NCI-H1105 treated with DMSO at 0.1 percent for 48 hours (cell line): Measurements from ENCODE around the gene RHO.
"Not testable (repeated sequence)": the region's sequence is repeated elsewhere in the genome, so short reads cannot be mapped to it uniquely, and the experiment has no call there.

ENCODE experiments used
- DNase-seq: peaks from one replicate; lab custom pipeline; 2025; lab: John Stamatoyannopoulos, UW

The RHO gene

GRCh38 chr3:129499604-129500333 is 28.7 kb upstream of the RHO start:
- DNase-seq = not testable (repeated sequence)

GRCh38 chr3:129500334-129500658 is 28.1 kb upstream of the RHO start:
- DNase-seq = no peak

- DNase-seq = no peak
Observed at GRCh38 chr3:129501630-129502029, 26.8 kb upstream of the RHO start.

GRCh38 chr3:129502641-129503408 is 25.6 kb upstream of the RHO start:
- DNase-seq = peak; percentile 92

- DNase-seq = peak; percentile 92
Observed at GRCh38 chr3:129503471-129504291, 24.8 kb upstream of the RHO start.

- no peak for DNase-seq
Observed at GRCh38 chr3:129504471-129505100, 23.9 kb upstream of the RHO start.

- peak; percentile 94 for DNase-seq
Observed at GRCh38 chr3:129505341-129505740, 23.1 kb upstream of the RHO start.

GRCh38 chr3:129506231-129506742 is 22.2 kb upstream of the RHO start:
- DNase-seq = peak; percentile 92

GRCh38 chr3:129507181-129507831 is 21.1 kb upstream of the RHO start:
- no peak for DNase-seq

GRCh38 chr3:129512595-129512994 is 15.8 kb upstream of the RHO start:
- no peak for DNase-seq

- DNase-seq = no peak
Observed at GRCh38 chr3:129513705-129514104, 14.7 kb upstream of the RHO start.

- DNase-seq = no peak
Observed at GRCh38 chr3:129514110-129514509, 14.3 kb upstream of the RHO start.

- DNase-seq = no peak
Observed at GRCh38 chr3:129514563-129514962, 13.9 kb upstream of the RHO start.

GRCh38 chr3:129515108-129515820 is 13.2 kb upstream of the RHO start:
- not testable (repeated sequence) for DNase-seq

- not testable (repeated sequence) for DNase-seq
Observed at GRCh38 chr3:129515821-129516432, 12.5 kb upstream of the RHO start.

- no peak for DNase-seq
Observed at GRCh38 chr3:129517516-129517915, 10.9 kb upstream of the RHO start.

GRCh38 chr3:129518038-129518561 is 10.3 kb upstream of the RHO start:
- no peak for DNase-seq

- DNase-seq = no peak
Observed at GRCh38 chr3:129518581-129518980, 9.9 kb upstream of the RHO start.

- no peak for DNase-seq
Observed at GRCh38 chr3:129519449-129519848, 9.0 kb upstream of the RHO start.
